ENCODE data around the gene SLC22A5.

GRCh38 chr5:132429463-132430440 is 60.2 kb downstream of the SLC22A5 start:
- TF ChIP-seq CTCF (IDR thresholded peaks at IDR 0.05; ENCODE audit: low read length), result no peak
- TF ChIP-seq EZH2 (optimal IDR thresholded peaks at IDR 0.05; ENCODE audit: low read depth, low read length), result no peak

Data from MM.1S (cell line).